ENCODE results near the gene MAP10.

- TF ChIP-seq NR2C1 (IDR thresholded peaks at IDR 0.05): no peak
- no peak for TF ChIP-seq POLR2AphosphoS5 (IDR thresholded peaks at IDR 0.05; ENCODE audit: low read length)
- no peak for TF ChIP-seq SRF (IDR thresholded peaks at IDR 0.05; ENCODE audit: low read depth in 2 of 2, low read length in 2 of 2)
- no peak for TF ChIP-seq KAT2A (conservative IDR thresholded peaks at IDR 0.05; ENCODE audit: control insufficient read depth, low read depth, low read length)
- no peak for TF ChIP-seq FOS (IDR thresholded peaks at IDR 0.05; ENCODE audit: borderline replicate concordance, extremely low read depth, insufficient read length)
- no peak for TF ChIP-seq CTCF (IDR thresholded peaks at IDR 0.05 in 2 of 3, conservative IDR thresholded peaks at IDR 0.05 in 1 of 3; ENCODE audit: control insufficient read depth in 2 of 3, extremely low read depth in 1 of 3, insufficient read depth in 1 of 3, low read depth in 3 of 3, low read length in 3 of 3)
- TF ChIP-seq PRDM15 (CRISPR knock-in tag; IDR thresholded peaks at IDR 0.05): no peak
- no peak for TF ChIP-seq EZH2 (IDR thresholded peaks at IDR 0.05; ENCODE audit: borderline replicate concordance, control insufficient read depth, low read depth, low read length)
- no peak for TF ChIP-seq CBFB (IDR thresholded peaks at IDR 0.05; ENCODE audit: low read depth)
- no peak for TF ChIP-seq REST (IDR thresholded peaks at IDR 0.05; ENCODE audit: low read depth, low read length)
- TF ChIP-seq TAF1 (IDR thresholded peaks at IDR 0.05; ENCODE audit: borderline replicate concordance, low read depth, low read length): no peak
- TF ChIP-seq TARDBP (IDR thresholded peaks at IDR 0.05; ENCODE audit: borderline replicate concordance): no peak
These were observed 31.5 kb upstream of the MAP10 start for GRCh38 chr1:232773752-232774151.

Measured in GM12878 (cell line).